Measurements from ENCODE around the gene EIF3L. TPM values are rescaled to one million over a fixed set of nuclear protein-coding genes. Genes with fewer than 3 reads are reported as not detected.

EIF3L gene
- total RNA-seq, 1 experiment from 2014 or later: 218 TPM

GRCh38 chr22:37819105-37819433, 30.1 kb upstream of the EIF3L start:
- ATAC-seq: no peak
- H3K9me3 ChIP-seq (ENCODE audit: low read length): no peaks in the 10 kb centered on the region
- H3K79me2 ChIP-seq (ENCODE audit: low read length): no peaks in the 10 kb centered on the region
- H2AFZ ChIP-seq (ENCODE audit: low read length): no peak overlapping the region
- no peaks in the 10 kb centered on the region for H3F3A ChIP-seq (ENCODE audit: low read length, unreplicated experiment)
- ChIA-PET POLR2A (ENCODE audit: unreplicated experiment) (interaction anchor here (0.5 kb wide), 1 partner anchor 140 kb away, joined by 6 read pairs; no protein-coding TSS in a partner anchor), CTCF (no interaction called here)
- H3K4me1 ChIP-seq (ENCODE audit: insufficient read depth, low read length): no peaks in the 10 kb centered on the region
- BruUV-seq (replicated peaks): no TSS peak
- TF ChIP-seq EZH2 (IDR thresholded peaks at IDR 0.05; ENCODE audit: low read length, unreplicated experiment) (no peak), EZH2phosphoT487 (IDR thresholded peaks at IDR 0.05; ENCODE audit: borderline replicate concordance, low read length) (no peak), CTCF (conservative IDR thresholded peaks at IDR 0.05; ENCODE audit: low read depth, low read length) (no peak)
- no peak overlapping the region for H3K4me2 ChIP-seq (ENCODE audit: low read length)
- no peak for DNase-seq
- no peak overlapping the region for H3K4me3 ChIP-seq (ENCODE audit: low read length)
- intact Hi-C loops (cut with micrococcal nuclease): no loop called here
- H3K9me2 ChIP-seq (replicated peaks; ENCODE audit: low read length): no peaks in the 10 kb centered on the region
- H4K20me1 ChIP-seq (ENCODE audit: low read length): no peaks in the 10 kb centered on the region
- H3K9ac ChIP-seq (ENCODE audit: low read length): no peak overlapping the region
- H3K27ac ChIP-seq (ENCODE audit: low read length): no peak overlapping the region
- H3K36me3 ChIP-seq (ENCODE audit: low read depth, low read length): no peaks in the 10 kb centered on the region
- H3K27me3 ChIP-seq (ENCODE audit: low read length): no peaks in the 10 kb centered on the region

- H3K36me3 ChIP-seq (ENCODE audit: low read depth, low read length): no peaks in the 10 kb centered on the region
- no peak overlapping the region for H3K4me3 ChIP-seq (ENCODE audit: low read length)
- no TSS peak for BruUV-seq (replicated peaks)
- no peaks in the 10 kb centered on the region for H3F3A ChIP-seq (ENCODE audit: low read length, unreplicated experiment)
- intact Hi-C loops (cut with micrococcal nuclease): no loop called here
- no peak overlapping the region for H3K4me2 ChIP-seq (ENCODE audit: low read length)
- no peaks in the 10 kb centered on the region for H3K9me2 ChIP-seq (replicated peaks; ENCODE audit: low read length)
- H3K27ac ChIP-seq (ENCODE audit: low read length): no peak overlapping the region
- H4K20me1 ChIP-seq (ENCODE audit: low read length): no peaks in the 10 kb centered on the region
- H3K9me3 ChIP-seq (ENCODE audit: low read length): no peaks in the 10 kb centered on the region
- H3K4me1 ChIP-seq (ENCODE audit: insufficient read depth, low read length): no peaks in the 10 kb centered on the region
- no peak overlapping the region for H2AFZ ChIP-seq (ENCODE audit: low read length)
- DNase-seq (no peak), ATAC-seq (no peak)
- TF ChIP-seq EZH2phosphoT487 (IDR thresholded peaks at IDR 0.05; ENCODE audit: borderline replicate concordance, low read length): no peak
- no peak for TF ChIP-seq EZH2 (IDR thresholded peaks at IDR 0.05; ENCODE audit: low read length, unreplicated experiment)
- no peak for TF ChIP-seq CTCF (conservative IDR thresholded peaks at IDR 0.05; ENCODE audit: low read depth, low read length)
- H3K27me3 ChIP-seq (ENCODE audit: low read length): no peaks in the 10 kb centered on the region
- ChIA-PET POLR2A (ENCODE audit: unreplicated experiment) (no interaction called here), CTCF (no interaction called here)
- H3K79me2 ChIP-seq (ENCODE audit: low read length): no peaks in the 10 kb centered on the region
- H3K9ac ChIP-seq (ENCODE audit: low read length): no peak overlapping the region
These were observed 28.9 kb upstream of the EIF3L start for GRCh38 chr22:37820350-37820749.

GRCh38 chr22:37822079-37822833, 27.0 kb upstream of the EIF3L start:
- POLR2A ChIA-PET (ENCODE audit: unreplicated experiment): no interaction called here
- Histone ChIP-seq H3K9me2 (replicated peaks; ENCODE audit: low read length) (no peaks in the 10 kb centered on the region), H3K36me3 (ENCODE audit: low read depth, low read length) (no peaks in the 10 kb centered on the region), H3K79me2 (ENCODE audit: low read length) (no peaks in the 10 kb centered on the region), H3K4me3 (ENCODE audit: low read length) (no peak overlapping the region), H3F3A (ENCODE audit: low read length, unreplicated experiment) (no peaks in the 10 kb centered on the region), H3K4me2 (ENCODE audit: low read length) (no peak overlapping the region), H3K9me3 (ENCODE audit: low read length) (no peaks in the 10 kb centered on the region), H3K9ac (ENCODE audit: low read length) (no peak overlapping the region), H3K4me1 (ENCODE audit: insufficient read depth, low read length) (no peaks in the 10 kb centered on the region), H4K20me1 (ENCODE audit: low read length) (no peaks in the 10 kb centered on the region), H3K27ac (ENCODE audit: low read length) (no peak overlapping the region), H3K27me3 (ENCODE audit: low read length) (no peaks in the 10 kb centered on the region), H2AFZ (ENCODE audit: low read length) (no peak overlapping the region)
- ATAC-seq: no peak
- CTCF ChIA-PET: no interaction called here
- TF ChIP-seq EZH2 (IDR thresholded peaks at IDR 0.05; ENCODE audit: low read length, unreplicated experiment) (no peak), EZH2phosphoT487 (IDR thresholded peaks at IDR 0.05; ENCODE audit: borderline replicate concordance, low read length) (no peak), CTCF (conservative IDR thresholded peaks at IDR 0.05; ENCODE audit: low read depth, low read length) (no peak)
- intact Hi-C loops (cut with micrococcal nuclease): no loop called here
- DNase-seq: no peak
- no TSS peak for BruUV-seq (replicated peaks)

Measured in PC-3 (cell line).